Measurements from ENCODE around the gene TSPAN5. TPM values are rescaled to one million over a fixed set of nuclear protein-coding genes. Genes with fewer than 3 reads are reported as not detected.

The TSPAN5 gene
- total RNA-seq, 1 donor from 2014 or later: 25.0 TPM

DNA sequence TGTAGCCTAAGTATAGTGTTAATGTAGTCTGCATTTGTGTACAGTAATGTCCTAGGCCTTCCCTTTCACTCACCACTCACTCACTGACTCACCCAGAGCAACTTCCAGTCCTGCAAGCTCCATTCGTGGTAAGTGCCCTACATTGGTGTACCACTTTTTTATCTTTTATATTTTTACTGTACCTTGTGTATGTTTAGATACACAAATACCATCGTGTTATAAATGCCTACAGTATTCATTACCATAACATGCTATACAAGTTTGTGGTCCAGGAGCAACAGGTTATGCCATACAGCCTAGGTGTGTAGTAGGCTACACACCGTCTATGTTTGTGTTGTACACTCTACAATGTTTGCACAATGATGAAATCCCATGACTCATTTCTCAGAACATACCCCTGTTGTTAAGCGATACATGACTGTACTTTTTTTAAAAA, 15.4 kb downstream of the TSPAN5 start:
- DNase-seq (ENCODE audit: low read depth, low spot score): no peak
- no peak overlapping the region for H3K27ac Mint-ChIP-seq (ENCODE audit: unreplicated experiment)
- no peaks in the 10 kb centered on the region for H3K9me3 Mint-ChIP-seq
- H3K27me3 Mint-ChIP-seq (ENCODE audit: low read depth): no peaks in the 10 kb centered on the region
- peaks cover 22% of the 10 kb centered on the region for H3K4me1 Mint-ChIP-seq
- no peaks in the 10 kb centered on the region for H3K36me3 Mint-ChIP-seq (ENCODE audit: low read depth)
- TF ChIP-seq, protein P1, sequence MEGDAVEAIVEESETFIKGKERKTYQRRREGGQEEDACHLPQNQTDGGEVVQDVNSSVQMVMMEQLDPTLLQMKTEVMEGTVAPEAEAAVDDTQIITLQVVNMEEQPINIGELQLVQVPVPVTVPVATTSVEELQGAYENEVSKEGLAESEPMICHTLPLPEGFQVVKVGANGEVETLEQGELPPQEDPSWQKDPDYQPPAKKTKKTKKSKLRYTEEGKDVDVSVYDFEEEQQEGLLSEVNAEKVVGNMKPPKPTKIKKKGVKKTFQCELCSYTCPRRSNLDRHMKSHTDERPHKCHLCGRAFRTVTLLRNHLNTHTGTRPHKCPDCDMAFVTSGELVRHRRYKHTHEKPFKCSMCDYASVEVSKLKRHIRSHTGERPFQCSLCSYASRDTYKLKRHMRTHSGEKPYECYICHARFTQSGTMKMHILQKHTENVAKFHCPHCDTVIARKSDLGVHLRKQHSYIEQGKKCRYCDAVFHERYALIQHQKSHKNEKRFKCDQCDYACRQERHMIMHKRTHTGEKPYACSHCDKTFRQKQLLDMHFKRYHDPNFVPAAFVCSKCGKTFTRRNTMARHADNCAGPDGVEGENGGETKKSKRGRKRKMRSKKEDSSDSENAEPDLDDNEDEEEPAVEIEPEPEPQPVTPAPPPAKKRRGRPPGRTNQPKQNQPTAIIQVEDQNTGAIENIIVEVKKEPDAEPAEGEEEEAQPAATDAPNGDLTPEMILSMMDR (conservative IDR thresholded peaks at IDR 0.05): no peak
- H3K4me3 Mint-ChIP-seq: no peak overlapping the region

DNA sequence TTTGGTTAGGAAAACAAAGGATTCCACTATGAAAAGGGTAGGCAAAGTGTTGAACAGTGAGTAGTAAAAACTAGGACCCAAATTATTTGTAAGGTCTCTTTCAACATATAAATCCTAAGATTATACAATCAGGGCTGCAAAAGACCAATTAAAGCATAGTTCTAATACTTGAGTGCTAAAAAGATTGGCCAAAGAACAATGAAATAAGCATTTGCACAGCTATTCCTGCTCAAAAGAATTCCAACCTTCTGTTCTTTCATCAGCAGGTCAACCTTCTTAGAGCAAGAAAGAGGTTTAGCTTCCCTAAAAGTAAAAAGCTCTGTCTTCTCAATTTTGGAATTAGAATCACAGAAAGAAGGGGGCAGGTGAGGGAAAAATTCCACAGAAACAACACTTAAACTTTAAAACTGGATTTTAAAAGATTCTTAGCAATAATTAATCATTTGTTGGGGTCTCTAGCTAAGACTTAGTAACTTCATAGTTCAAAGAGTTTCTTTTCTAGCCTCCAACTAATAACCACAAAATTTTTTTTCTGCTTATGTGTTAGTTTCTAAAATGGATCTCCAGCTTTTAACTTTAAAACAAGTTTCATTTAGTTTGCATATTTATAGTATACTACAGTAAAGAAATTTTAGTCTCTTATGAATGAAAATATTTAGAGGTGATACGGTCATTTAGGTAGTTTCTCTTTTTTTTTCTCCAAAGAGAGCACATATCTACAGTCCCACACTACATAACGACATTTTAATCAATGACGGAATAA, 16.3 kb downstream of the TSPAN5 start:
- H3K36me3 Mint-ChIP-seq (ENCODE audit: low read depth): no peaks in the 10 kb centered on the region
- no peak for DNase-seq (ENCODE audit: low read depth, low spot score)
- H3K9me3 Mint-ChIP-seq: no peaks in the 10 kb centered on the region
- no peak overlapping the region for H3K4me3 Mint-ChIP-seq
- no peak overlapping the region for H3K27ac Mint-ChIP-seq (ENCODE audit: unreplicated experiment)
- H3K4me1 Mint-ChIP-seq: peaks cover 21% of the 10 kb centered on the region
- TF ChIP-seq, protein P1 (conservative IDR thresholded peaks at IDR 0.05): no peak
- no peaks in the 10 kb centered on the region for H3K27me3 Mint-ChIP-seq (ENCODE audit: low read depth)

DNA sequence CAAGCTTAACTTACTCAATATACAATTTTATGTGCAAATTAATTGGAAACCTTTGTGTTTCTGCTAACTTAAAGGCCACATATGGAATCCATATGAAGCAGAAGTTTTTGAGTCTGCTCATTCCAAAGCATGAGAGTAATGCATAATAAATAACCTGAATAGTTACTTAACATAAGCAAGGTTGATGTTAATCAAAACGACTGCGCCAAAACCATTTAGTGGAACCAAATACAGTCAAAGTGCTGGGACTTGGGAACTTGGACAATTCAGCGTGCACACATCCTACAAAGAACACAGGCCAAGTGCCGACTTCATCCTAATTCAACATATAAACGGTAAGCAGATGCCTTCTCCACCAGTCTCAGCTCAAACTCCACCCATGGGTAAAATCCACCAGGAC, 17.0 kb downstream of the TSPAN5 start:
- H3K4me3 Mint-ChIP-seq: no peak overlapping the region
- TF ChIP-seq, protein P1 (conservative IDR thresholded peaks at IDR 0.05): no peak
- DNase-seq (ENCODE audit: low read depth, low spot score): no peak
- H3K27me3 Mint-ChIP-seq (ENCODE audit: low read depth): no peaks in the 10 kb centered on the region
- H3K4me1 Mint-ChIP-seq: peaks cover 17% of the 10 kb centered on the region
- H3K36me3 Mint-ChIP-seq (ENCODE audit: low read depth): no peaks in the 10 kb centered on the region
- H3K27ac Mint-ChIP-seq (ENCODE audit: unreplicated experiment): no peak overlapping the region
- no peaks in the 10 kb centered on the region for H3K9me3 Mint-ChIP-seq

DNA sequence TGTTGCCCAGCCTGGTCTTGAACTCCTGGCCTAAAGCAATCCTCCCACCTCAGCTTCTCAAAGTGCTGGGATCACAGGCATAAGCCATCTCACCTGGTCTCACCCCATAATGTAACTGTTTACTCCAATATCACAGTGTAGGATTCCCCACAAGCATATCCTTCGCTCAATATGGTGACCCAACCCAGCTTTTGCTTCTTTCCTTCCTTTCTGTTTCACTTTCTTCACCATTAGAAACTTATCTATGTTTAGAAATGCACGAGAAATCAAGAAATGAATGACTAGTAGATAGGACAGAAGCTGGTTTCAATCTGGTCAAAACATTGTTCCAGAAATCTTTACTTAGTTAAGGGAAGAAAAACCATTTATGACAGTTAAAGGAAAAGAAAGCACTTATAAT, 18.9 kb downstream of the TSPAN5 start:
- Mint-ChIP-seq H3K36me3 (ENCODE audit: low read depth) (no peaks in the 10 kb centered on the region), H3K27ac (ENCODE audit: unreplicated experiment) (no peak overlapping the region), H3K4me1 (peaks cover 6% of the 10 kb centered on the region), H3K27me3 (ENCODE audit: low read depth) (no peaks in the 10 kb centered on the region), H3K4me3 (no peak overlapping the region), H3K9me3 (no peaks in the 10 kb centered on the region)
- DNase-seq (ENCODE audit: low read depth, low spot score): no peak
- TF ChIP-seq, protein P1 (conservative IDR thresholded peaks at IDR 0.05): no peak

DNA sequence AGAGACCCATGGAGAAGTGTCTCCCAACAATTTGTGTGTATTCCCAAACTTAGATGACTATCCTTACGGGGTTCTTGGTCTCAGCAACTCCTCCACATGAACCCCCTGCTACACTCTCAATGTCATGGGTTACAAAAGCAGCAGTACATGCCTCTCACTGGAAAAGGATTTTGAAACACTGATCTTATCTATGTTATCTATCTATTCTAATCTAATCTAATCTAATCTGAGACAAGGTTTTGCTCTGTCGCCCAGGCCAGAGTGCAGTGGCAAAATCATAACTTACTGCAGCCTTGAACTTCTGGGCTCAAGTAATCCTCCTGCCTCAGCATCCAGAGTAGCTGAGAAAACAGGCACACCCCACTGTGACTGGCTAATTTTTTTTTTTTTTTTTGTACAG, 19.3 kb downstream of the TSPAN5 start:
- H3K36me3 Mint-ChIP-seq (ENCODE audit: low read depth): no peaks in the 10 kb centered on the region
- H3K4me1 Mint-ChIP-seq: peaks cover 6% of the 10 kb centered on the region
- TF ChIP-seq, protein P1 (conservative IDR thresholded peaks at IDR 0.05): no peak
- H3K9me3 Mint-ChIP-seq: no peaks in the 10 kb centered on the region
- no peak overlapping the region for H3K27ac Mint-ChIP-seq (ENCODE audit: unreplicated experiment)
- no peak overlapping the region for H3K4me3 Mint-ChIP-seq
- H3K27me3 Mint-ChIP-seq (ENCODE audit: low read depth): no peaks in the 10 kb centered on the region
- no peak for DNase-seq (ENCODE audit: low read depth, low spot score)
